Urothelium cell line (cell line): ENCODE data around the gene RASL11A.
A peak's percentile ranks its signal among the peaks of the same experiment; 100 is the strongest.
"Not testable (repeated sequence)": the region's sequence is repeated elsewhere in the genome, so short reads cannot be mapped to it uniquely, and the experiment has no call there.

Source experiments
- DNase-seq: peaks from one replicate; pipeline ENCODE4 v3.0.0; 2011; ENCODE audit warnings: low spot score, mixed read lengths
- FAIRE-seq: peaks from 2 replicates; lab custom pipeline; 2011; peaks lifted over from hg19 to GRCh38; lab: Jason Lieb, UNC

Gene RASL11A

DNA sequence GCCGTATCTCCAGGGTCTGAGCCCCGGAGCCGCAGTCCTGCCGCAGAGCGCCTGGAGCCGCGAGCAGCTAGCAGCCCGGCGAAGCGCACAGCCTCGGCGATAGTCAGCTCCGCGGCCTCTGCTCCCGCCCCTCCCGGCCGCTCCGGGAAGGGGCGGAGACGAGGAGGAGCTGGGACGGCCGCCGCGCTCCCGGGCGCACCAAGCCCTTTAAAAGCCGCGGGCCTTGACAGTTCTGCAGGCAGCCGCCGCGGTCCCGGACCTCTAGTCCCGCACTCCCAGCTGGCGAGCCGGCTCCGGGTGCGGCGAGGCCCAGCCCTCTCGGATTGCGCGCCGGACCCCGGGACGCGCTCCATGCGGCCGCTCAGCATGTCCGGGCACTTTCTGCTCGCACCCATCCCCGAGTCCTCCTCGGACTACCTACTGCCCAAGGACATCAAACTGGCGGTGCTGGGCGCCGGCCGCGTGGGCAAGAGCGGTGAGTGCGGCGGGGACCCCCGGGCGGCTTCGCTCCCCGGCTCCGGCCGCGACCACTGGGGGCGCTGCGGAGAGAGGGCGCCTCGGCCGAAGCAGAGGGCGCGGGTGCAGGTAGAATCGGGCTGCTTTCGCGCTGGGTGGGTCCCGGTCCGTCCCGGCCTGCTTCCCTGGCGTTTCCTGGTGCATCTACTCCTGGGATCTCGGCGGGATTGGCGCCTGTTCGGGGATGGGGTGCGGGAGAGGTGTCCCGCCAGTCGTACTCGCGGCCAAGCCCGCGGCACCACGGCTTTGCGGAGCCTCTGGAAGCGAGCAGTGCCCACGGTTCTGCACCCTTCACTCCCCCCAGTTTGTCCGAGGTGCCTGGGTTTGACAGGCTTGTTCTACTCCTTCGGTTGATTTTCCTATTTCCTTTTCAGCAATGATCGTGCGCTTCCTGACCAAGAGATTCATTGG, at the start of gene RASL11A:
RASL11A (plus strand) TSS at position 237 of the 927 bp plus-strand sequence; CDS start at position 352, 115 bp downstream.
- DNase-seq (peak; percentile 73), FAIRE-seq (no peak)

DNA sequence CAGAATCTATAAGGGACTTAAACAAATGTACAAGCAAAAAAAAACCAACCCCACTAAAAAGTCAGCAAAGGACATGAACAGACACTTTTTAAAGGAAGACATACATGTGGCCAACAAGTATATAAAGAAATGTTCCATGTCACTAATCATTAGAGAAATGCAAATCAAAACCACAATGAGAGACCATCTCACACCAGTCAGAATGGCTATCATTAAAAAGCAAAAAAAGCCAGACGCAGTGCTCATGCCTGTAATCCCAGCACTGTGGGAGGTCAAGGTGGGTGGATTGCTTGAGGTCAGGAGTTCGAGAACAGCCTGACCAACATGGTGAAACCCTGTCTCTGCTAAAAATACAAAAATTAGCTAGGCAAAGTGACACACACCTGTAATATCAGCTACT, 48.5 kb upstream of the RASL11A start:
- FAIRE-seq, DNase-seq: not testable (repeated sequence)

DNA sequence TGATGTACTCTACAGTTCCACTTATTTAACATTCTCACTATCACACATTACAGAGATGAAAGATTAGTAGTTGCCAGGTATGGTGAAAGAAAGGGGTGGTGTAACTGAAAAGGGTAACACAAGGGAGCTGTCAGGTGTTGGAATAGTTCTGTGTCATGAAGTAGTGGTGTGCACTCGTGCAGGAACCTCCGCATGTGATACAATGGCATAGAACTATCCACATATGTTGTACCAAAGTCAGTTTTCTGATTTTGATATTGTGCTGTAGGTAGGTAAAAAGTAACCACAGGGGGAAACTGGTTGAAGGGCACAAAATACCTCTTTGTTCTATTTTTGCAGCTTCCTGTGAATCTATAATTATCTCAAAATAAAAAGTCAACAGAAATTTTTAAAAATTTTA, 43.6 kb upstream of the RASL11A start:
- DNase-seq (no peak), FAIRE-seq (no peak)

DNA sequence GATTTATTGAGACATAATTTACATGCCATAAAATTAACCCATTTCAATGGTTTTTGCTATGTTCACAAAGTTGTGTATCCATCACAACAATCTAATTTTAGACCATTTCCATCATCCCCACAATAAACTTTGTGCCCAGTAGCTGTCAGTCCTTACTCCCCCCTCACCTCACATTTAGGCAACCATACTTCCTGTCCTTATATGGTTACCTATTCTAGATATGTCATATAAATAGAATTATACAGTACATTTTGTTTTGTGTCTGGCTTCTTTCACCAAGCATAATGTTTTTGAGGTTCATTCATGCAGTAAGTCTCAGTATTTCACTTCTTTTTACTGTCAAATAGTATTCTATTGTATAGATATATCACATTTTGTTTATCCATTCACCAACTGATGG, 42.5 kb upstream of the RASL11A start:
- no peak for DNase-seq
- FAIRE-seq, result no peak

- no peak for FAIRE-seq
- DNase-seq, result no peak
These were observed 41.0 kb upstream of the RASL11A start for GRCh38 chr13:27229642-27230041.

- DNase-seq (no peak), FAIRE-seq (no peak)
These were observed 36.7 kb upstream of the RASL11A start for GRCh38 chr13:27233964-27234363.

GRCh38 chr13:27236478-27236877, 34.2 kb upstream of the RASL11A start:
- DNase-seq (no peak), FAIRE-seq (no peak)

- DNase-seq, result no peak
- no peak for FAIRE-seq
These were observed 27.9 kb upstream of the RASL11A start for GRCh38 chr13:27242702-27243101.

- no peak for DNase-seq
- no peak for FAIRE-seq
These were observed 25.0 kb upstream of the RASL11A start for GRCh38 chr13:27245610-27246009.

DNA sequence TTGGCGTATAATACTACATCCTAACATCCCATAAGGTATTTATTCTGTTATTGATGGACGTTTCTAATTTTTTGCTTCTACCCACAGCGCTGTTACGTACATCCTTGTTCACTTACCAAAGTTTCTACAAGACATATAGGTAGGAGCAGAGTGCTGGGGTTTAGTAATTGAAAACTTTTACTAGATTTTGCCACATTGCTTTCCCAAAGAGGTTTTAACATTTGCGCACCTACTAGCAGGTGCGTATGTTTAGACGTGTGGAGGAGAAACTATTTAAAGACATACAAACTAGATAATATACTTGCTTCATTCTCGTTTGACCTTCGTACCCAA, 19.8 kb upstream of the RASL11A start:
- no peak for FAIRE-seq
- no peak for DNase-seq

- DNase-seq (peak; percentile 85), FAIRE-seq (no peak)
These were observed 19.2 kb upstream of the RASL11A start, which contains the start of gene RPL21 for GRCh38 chr13:27251166-27252091. Gene RPL21, plus strand, starts transcription at chr13:27251558. Its CDS starts 2,219 bp downstream, at chr13:27253777.

DNA sequence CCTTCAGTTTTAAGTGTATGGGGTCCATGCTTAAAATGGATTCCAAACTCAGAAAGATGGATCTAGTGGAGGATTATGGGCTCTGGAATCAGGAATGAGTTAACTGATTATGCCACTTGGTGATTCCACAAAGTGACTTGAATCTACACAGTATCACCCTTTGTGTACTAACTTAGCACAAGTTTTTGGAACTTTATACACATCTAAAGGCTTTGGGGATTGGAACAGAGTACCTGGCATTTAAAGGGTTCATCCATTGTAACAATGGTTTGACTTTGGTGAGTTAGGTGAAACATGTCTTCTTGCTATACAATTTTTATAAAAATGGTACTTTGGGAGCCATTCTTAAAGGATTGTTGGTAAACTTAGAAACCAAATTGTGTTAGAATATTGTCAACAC, 18.2 kb upstream of the RASL11A start:
- DNase-seq (no peak), FAIRE-seq (no peak)

DNA sequence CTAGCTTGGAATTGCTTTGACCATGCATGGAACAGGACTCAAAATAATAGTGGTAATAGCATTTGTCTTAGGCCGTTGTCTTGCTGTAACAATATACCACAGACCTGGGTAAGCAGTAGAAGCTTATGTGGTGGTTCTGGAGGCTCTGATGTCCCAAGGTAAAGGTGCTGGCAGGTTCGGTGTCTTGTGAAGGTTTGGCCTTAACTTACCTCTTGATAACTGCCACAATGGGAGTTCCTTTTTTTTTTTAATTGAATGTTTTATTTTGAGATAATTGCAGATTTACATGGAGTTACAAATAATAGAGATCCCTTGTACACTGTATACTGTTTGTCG, 13.4 kb upstream of the RASL11A start:
- DNase-seq, result no peak
- FAIRE-seq, result no peak

DNA sequence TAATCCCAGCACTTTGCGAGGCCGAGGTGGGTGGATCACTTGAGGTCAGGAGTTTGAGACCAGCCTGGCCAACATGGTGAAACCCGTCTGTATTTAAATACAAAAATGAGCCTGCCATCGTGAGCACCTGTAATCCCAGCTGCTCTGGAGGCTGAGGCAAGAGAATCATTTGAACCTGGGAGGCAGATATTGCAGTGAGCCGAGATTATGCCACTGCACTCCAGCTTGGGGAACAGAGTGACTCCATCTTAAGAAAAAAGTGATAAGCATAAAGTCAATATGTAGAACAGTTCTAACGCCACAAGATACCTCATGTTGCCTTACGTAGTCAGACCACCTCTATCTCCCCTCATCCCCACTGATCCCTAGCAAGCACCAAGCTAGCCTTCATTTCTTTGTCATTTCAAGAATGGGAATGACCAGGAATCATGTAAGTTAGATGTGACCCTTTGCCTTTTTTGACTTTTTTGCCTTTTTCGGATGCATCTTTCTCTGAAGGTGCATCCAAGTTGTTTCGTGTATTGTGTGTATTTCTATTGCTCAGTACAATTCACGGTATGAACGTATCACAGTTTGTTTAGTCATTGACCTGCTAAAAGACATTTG, 12.9 kb upstream of the RASL11A start:
- DNase-seq (no peak), FAIRE-seq (no peak)

GRCh38 chr13:27258637-27259386, 11.8 kb upstream of the RASL11A start:
- DNase-seq, result no peak
- no peak for FAIRE-seq

DNA sequence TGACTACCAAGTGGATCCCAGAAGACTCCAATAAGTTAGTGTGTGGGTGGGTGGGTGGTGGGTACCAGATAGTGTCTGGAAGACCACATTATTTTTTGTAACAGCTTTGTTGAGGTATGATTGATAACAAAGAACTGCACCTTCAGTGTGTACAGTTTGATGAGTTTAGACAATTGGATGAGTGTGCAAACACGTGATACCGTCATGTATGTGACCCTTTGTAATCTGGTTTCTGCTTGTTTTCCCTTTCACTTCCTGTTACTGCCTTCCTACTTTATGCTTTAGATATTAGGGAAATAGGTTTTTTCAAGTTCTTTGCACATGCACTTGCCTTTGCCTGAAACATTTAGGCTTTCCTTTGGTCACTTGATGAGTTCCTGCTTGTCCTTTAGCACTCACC, 10.8 kb upstream of the RASL11A start:
- DNase-seq, result no peak

DNA sequence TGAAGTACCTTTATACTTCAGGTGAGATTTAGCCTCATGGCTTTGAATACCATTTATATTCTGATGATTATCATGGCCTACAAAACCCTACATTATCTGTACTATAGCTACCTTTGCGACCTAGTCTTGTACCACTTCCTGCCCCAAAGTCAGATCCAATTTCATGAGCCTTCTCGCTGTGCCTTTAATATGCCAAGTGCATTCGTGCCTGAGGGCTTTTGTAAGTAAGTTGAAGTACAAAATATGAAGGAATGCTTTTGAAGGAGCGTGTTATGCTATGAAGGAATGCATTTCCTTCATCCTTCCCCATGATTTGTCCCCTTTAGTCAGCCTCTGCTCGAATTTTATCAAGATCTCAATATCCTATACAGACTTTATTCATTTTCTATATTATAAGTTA, 9.2 kb upstream of the RASL11A start:
- no peak for FAIRE-seq
- DNase-seq, result no peak

More for the DNA sequence above, 10.8 kb upstream of the RASL11A start:
- FAIRE-seq, result no peak

GRCh38 chr13:27263438-27263837, 7.2 kb upstream of the RASL11A start:
- no peak for FAIRE-seq

DNA sequence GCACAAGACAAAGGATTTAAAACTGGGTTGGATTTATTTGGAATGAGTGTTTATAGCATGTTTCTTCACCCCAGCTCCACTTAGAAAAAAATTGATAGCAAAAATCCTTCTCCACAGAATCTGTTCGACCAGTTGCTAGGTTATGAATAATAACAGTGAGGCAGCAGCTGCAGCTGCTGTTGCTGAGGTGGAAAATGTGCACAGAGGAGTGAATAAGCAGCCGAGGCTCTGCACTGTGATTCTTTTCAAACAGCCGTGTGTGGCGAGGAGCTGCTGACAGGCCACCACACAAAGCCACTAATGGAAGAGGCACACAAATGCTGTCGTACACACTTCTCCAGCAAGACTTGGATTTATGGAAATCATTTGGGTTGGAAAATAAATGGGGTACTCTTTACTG, 6.4 kb upstream of the RASL11A start:
- FAIRE-seq, result no peak
- DNase-seq, result no peak

More at GRCh38 chr13:27263438-27263837, 7.2 kb upstream of the RASL11A start:
- no peak for DNase-seq

DNA sequence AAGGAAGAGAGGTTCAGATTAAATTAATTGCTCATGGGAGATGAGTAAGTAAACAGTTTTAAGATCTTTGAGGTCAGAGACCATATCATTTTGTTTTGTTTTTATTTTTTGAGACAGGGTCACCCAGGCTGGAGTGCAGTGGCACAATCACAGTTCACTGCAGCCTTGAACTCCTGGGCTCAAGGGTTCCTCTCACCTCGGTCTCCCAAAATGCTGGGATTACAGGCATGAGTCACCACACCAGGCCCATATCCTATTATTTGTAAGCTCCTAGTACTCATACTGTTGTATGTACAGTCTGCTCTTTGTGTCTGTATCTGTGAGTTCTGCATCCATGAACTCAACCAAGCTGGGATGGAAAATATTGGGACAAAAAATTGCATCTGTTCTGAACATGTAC, 6.0 kb upstream of the RASL11A start:
- no peak for FAIRE-seq
- DNase-seq, result no peak
